HG02973 (cell line): ENCODE data around the gene FES.

Experiments used
- ATAC-seq: cut with Tn5 transposase; IDR thresholded peaks from one replicate; pipeline ENCODE4 v1.9.1; 2021; ENCODE audit warnings: moderate library complexity; ENCODE audit not compliant: unreplicated experiment

Gene FES

GRCh38 chr15:90890839-90891238 lies 6.5 kb downstream of the FES start:
- ATAC-seq: no peak

- no peak for ATAC-seq
These were observed 7.1 kb downstream of the FES start for GRCh38 chr15:90891346-90891949.

- ATAC-seq: no peak
These were observed 7.7 kb downstream of the FES start for GRCh38 chr15:90892023-90892422.

GRCh38 chr15:90892498-90893174 lies 8.3 kb downstream of the FES start:
- no peak for ATAC-seq

GRCh38 chr15:90893175-90894090 lies 9.1 kb downstream of the FES start:
- no peak for ATAC-seq

- no peak for ATAC-seq
These were observed 11.3 kb downstream of the FES start for GRCh38 chr15:90895571-90896117.

- ATAC-seq: peak; percentile 54
These were observed 12.9 kb downstream of the FES start for GRCh38 chr15:90897131-90897655.

- no peak for ATAC-seq
These were observed 17.1 kb downstream of the FES start for GRCh38 chr15:90901175-90902039.

- ATAC-seq: peak; percentile 55
These were observed 17.9 kb downstream of the FES start for GRCh38 chr15:90902040-90902839.

- peak; percentile 46 for ATAC-seq
These were observed 18.8 kb downstream of the FES start, which contains the start of gene MAN2A2 for GRCh38 chr15:90902840-90903732. Gene MAN2A2 (plus strand): TSS chr15:90903302. CDS start chr15:90904208, 906 bp downstream.

- no peak for ATAC-seq
These were observed 19.6 kb downstream of the FES start for GRCh38 chr15:90903733-90904536.

GRCh38 chr15:90904746-90905145 lies 20.4 kb downstream of the FES start:
- no peak for ATAC-seq

- ATAC-seq: no peak
These were observed 21.2 kb downstream of the FES start for GRCh38 chr15:90905306-90906180.

GRCh38 chr15:90906181-90906849 lies 22.0 kb downstream of the FES start:
- no peak for ATAC-seq

GRCh38 chr15:90907051-90907660 lies 22.9 kb downstream of the FES start:
- no peak for ATAC-seq
